HG03575 (cell line): ENCODE results near the gene SLC4A1.
"Not testable (repeated sequence)": the region's sequence is repeated elsewhere in the genome, so short reads cannot be mapped to it uniquely, and the experiment has no call there.

ENCODE experiments used
- ATAC-seq: cut with Tn5 transposase; IDR thresholded peaks from one replicate; pipeline ENCODE4 v1.9.1; 2021; ENCODE audit not compliant: unreplicated experiment, insufficient number of reproducible peaks, low FRiP score; ENCODE audit errors: extremely low read depth

SLC4A1 gene

GRCh38 chr17:44262654-44263225 is 5.2 kb downstream of the SLC4A1 start:
- ATAC-seq = no peak

GRCh38 chr17:44260296-44260695 is 7.6 kb downstream of the SLC4A1 start:
- no peak for ATAC-seq

- ATAC-seq = no peak
These were observed 9.1 kb downstream of the SLC4A1 start for GRCh38 chr17:44258811-44259351.

GRCh38 chr17:44257815-44258760 is 9.8 kb downstream of the SLC4A1 start:
- no peak for ATAC-seq

- ATAC-seq = no peak
These were observed 11.3 kb downstream of the SLC4A1 start for GRCh38 chr17:44256671-44257070.

GRCh38 chr17:44255915-44256314 is 12.0 kb downstream of the SLC4A1 start:
- no peak for ATAC-seq

GRCh38 chr17:44254361-44255095 is 13.4 kb downstream of the SLC4A1 start:
- ATAC-seq = no peak

- no peak for ATAC-seq
These were observed 14.9 kb downstream of the SLC4A1 start for GRCh38 chr17:44253006-44253405.

GRCh38 chr17:44251062-44251461 is 16.9 kb downstream of the SLC4A1 start:
- ATAC-seq = no peak

- no peak for ATAC-seq
These were observed 18.3 kb downstream of the SLC4A1 start for GRCh38 chr17:44249501-44250246.

GRCh38 chr17:44247876-44248736 is 19.8 kb downstream of the SLC4A1 start:
- ATAC-seq = no peak

- no peak for ATAC-seq
These were observed 20.5 kb downstream of the SLC4A1 start for GRCh38 chr17:44247440-44247841.

- ATAC-seq = no peak
These were observed 26.8 kb downstream of the SLC4A1 start for GRCh38 chr17:44241106-44241624.

- not testable (repeated sequence) for ATAC-seq
These were observed 30.0 kb downstream of the SLC4A1 start for GRCh38 chr17:44237886-44238285.

GRCh38 chr17:44236444-44236991 is 31.4 kb downstream of the SLC4A1 start:
- no peak for ATAC-seq

- no peak for ATAC-seq
These were observed 32.4 kb downstream of the SLC4A1 start for GRCh38 chr17:44235583-44235936.

- ATAC-seq = no peak
These were observed 34.4 kb downstream of the SLC4A1 start for GRCh38 chr17:44233582-44233981.

- ATAC-seq = no peak
These were observed 35.9 kb downstream of the SLC4A1 start for GRCh38 chr17:44232061-44232460.
